Esophagus squamous epithelium (tissue), 5 donors: Measurements from ENCODE around the gene FREY1. TPM values are rescaled to one million over a fixed set of nuclear protein-coding genes. Genes with fewer than 3 reads are reported as not detected.

Experiments used
- DNase-seq: peaks from one replicate; lab custom pipeline; 2025; lab: John Stamatoyannopoulos, UW
- H3K27ac ChIP-seq, 4 donors: fragments of 200-600 bp; sonication (generic); one replicate each; pipeline ENCODE4 v1.5.1; 2016 to 2019; ENCODE audit warnings: mild to moderate bottlenecking in 1 of 4
- H3K27me3 ChIP-seq, 4 donors: fragments of 200-600 bp; sonication (generic); 1 replicate in 3 of 4; 2 replicates in 1 of 4; pipeline versions ENCODE4 v1.5.1 to v1.6.0; 2017 to 2021; ENCODE audit warnings: antibody characterized with exemption in 1 of 4
- H3K36me3 ChIP-seq, 3 donors: fragments of 200-600 bp; sonication (generic); one replicate each; pipeline ENCODE4 v1.5.1; 2016 to 2019
- H3K4me1 ChIP-seq, 3 donors: fragments of 200-600 bp; sonication (generic); one replicate each; pipeline ENCODE4 v1.5.1; 2017 to 2019
- H3K4me3 ChIP-seq, 4 donors: fragments of 200-600 bp; sonication (generic); 1 replicate in 3 of 4; 2 replicates in 1 of 4; pipeline ENCODE4 v1.5.1; 2016 to 2019; ENCODE audit warnings: mild to moderate bottlenecking in 2 of 4, moderate library complexity in 1 of 4
- H3K9me3 ChIP-seq, 3 donors: fragments of 200-600 bp; sonication (generic); one replicate each; pipeline ENCODE4 v1.5.1; 2016 to 2019
- CTCF ChIP-seq, 6 experiments: fragments of 450-650 bp in 4 of 6; fragments of 200-600 bp in 2 of 6; sonication (generic) in 2 of 6; IDR thresholded peaks; one replicate each; pipeline ENCODE4 v1.5.1; 2016 to 2019; ENCODE audit warnings: antibody characterized with exemption in 6 of 6, mild to moderate bottlenecking in 4 of 6, moderate library complexity in 4 of 6
- POLR2A ChIP-seq, 4 donors: fragments of 450-650 bp; IDR thresholded peaks; one replicate each; pipeline ENCODE4 v1.6.1; 2017; ENCODE audit warnings: antibody characterized with exemption in 4 of 4, mild to moderate bottlenecking in 4 of 4, moderate library complexity in 3 of 4
- WGBS, 2 donors: methylation state at CpG; one replicate each; pipeline ENCODE4 v1.1.5; 2018; 5-methylcytosine and 5-hydroxymethylcytosine counted together
- intact Hi-C: fragments of 100-400 bp; cut with DNase I; formaldehyde crosslinking; loops from one replicate; pipeline ENCODE4 v1.15.0; 2022
- total RNA-seq, 4 donors: library from RNA; depleted of rRNA; stranded (reverse); fragments of >200 nt; gene quantifications; one replicate each; pipeline ENCODE4 v1.1.0, GENCODE V29; 2016
- donor health status: DM: yes; HTN: yes; CAD: no.

FREY1 gene
- total RNA-seq, 4 donors from 2014 or later: 0.57 to 2.1 (median 1.2) TPM; not detected in 1

- 85% methylated on average over 10 of the region's 13 CpGs; no CpG with 5 or more reads in 1 of the 2 donors for WGBS, 2 donors
- Histone ChIP-seq H3K27me3 (no peaks in the 10 kb centered on the region), H3K9me3 (no peaks in the 10 kb centered on the region), H3K36me3 (peaks cover 26 to 59% (median 32%) of the 10 kb centered on the region in 3 donors), H3K4me1 (peaks cover 14 to 43% (median 19%) of the 10 kb centered on the region in 3 donors), H3K27ac (no peak overlapping the region), H3K4me3 (no peak overlapping the region)
- TF ChIP-seq POLR2A (IDR thresholded peaks at IDR 0.05) (no peak), CTCF (IDR thresholded peaks at IDR 0.05) (no peak)
- intact Hi-C loops: no loop called here
- DNase-seq: no peak
Measured at GRCh38 chr11:45915446-45915845, 8.4 kb upstream of the FREY1 start.

- DNase-seq: no peak
- Histone ChIP-seq H3K27me3 (no peaks in the 10 kb centered on the region), H3K27ac (no peak overlapping the region), H3K36me3 (peaks cover 32 to 73% (median 44%) of the 10 kb centered on the region in 3 donors), H3K4me1 (peaks cover 14 to 30% (median 17%) of the 10 kb centered on the region in 3 donors), H3K4me3 (no peak overlapping the region), H3K9me3 (no peaks in the 10 kb centered on the region)
- 74 to 86% methylated on average over 2 to 7 of the region's 22 CpGs for WGBS, 2 donors
- intact Hi-C loops: no loop called here
- TF ChIP-seq POLR2A (IDR thresholded peaks at IDR 0.05) (no peak), CTCF (IDR thresholded peaks at IDR 0.05) (no peak)
Measured at GRCh38 chr11:45913942-45914635, 7.0 kb upstream of the FREY1 start.

GRCh38 chr11:45913514-45913913, 6.4 kb upstream of the FREY1 start:
- Histone ChIP-seq H3K9me3 (no peaks in the 10 kb centered on the region), H3K27me3 (no peaks in the 10 kb centered on the region), H3K27ac (no peak overlapping the region), H3K4me1 (peaks cover 13 to 27% (median 14%) of the 10 kb centered on the region in 3 donors), H3K4me3 (no peak overlapping the region), H3K36me3 (peaks cover 32 to 76% (median 46%) of the 10 kb centered on the region in 3 donors)
- intact Hi-C loops: no loop called here
- TF ChIP-seq POLR2A (IDR thresholded peaks at IDR 0.05) (no peak), CTCF (IDR thresholded peaks at IDR 0.05) (no peak)
- no peak for DNase-seq
- WGBS, 2 donors: 94% methylated on average over 3 of the region's 19 CpGs; no CpG with 5 or more reads in 1 of the 2 donors

- 100% methylated on average over 1 to 2 of the region's 9 CpGs for WGBS, 2 donors
- no peaks in the 10 kb centered on the region for H3K9me3 ChIP-seq
- intact Hi-C loops: no loop called here
- H3K36me3 ChIP-seq: peaks cover 32 to 69% (median 46%) of the 10 kb centered on the region in 3 donors
- no peaks in the 10 kb centered on the region for H3K27me3 ChIP-seq
- H3K4me1 ChIP-seq: peaks cover 3 to 29% (median 9%) of the 10 kb centered on the region in 3 donors
- TF ChIP-seq POLR2A (IDR thresholded peaks at IDR 0.05) (no peak), CTCF (IDR thresholded peaks at IDR 0.05) (no peak)
- no peak overlapping the region for H3K27ac ChIP-seq
- H3K4me3 ChIP-seq: no peak overlapping the region
- DNase-seq: no peak
Measured at GRCh38 chr11:45910623-45911022, 3.6 kb upstream of the FREY1 start.
